HG03196 (cell line): Measurements from ENCODE around the gene GAS2.
A peak's percentile ranks its signal among the peaks of the same experiment; 100 is the strongest.
"Not testable (repeated sequence)": the region's sequence is repeated elsewhere in the genome, so short reads cannot be mapped to it uniquely, and the experiment has no call there.

Source experiments
- ATAC-seq: cut with Tn5 transposase; IDR thresholded peaks from one replicate; pipeline ENCODE4 v1.9.1; 2021; ENCODE audit not compliant: unreplicated experiment

GAS2 gene

GRCh38 chr11:22666325-22666687 lies at the start of gene GAS2:
Gene GAS2 (plus strand): TSS chr11:22666611. CDS start chr11:22674870, 8,259 bp downstream.
- ATAC-seq, result no peak

- ATAC-seq, result no peak
Measured at GRCh38 chr11:22617868-22618267, 48.5 kb upstream of the GAS2 start.

GRCh38 chr11:22624742-22625447 lies 41.5 kb upstream of the GAS2 start:
- peak; percentile 44 for ATAC-seq

GRCh38 chr11:22625448-22626287 lies 40.7 kb upstream of the GAS2 start, which contains the start of gene FANCF:
Gene FANCF (minus strand): TSS chr11:22625823. CDS start chr11:22625810, 13 bp downstream.
- ATAC-seq, result peak; percentile 98

- ATAC-seq, result no peak
Measured at GRCh38 chr11:22626573-22627239, 39.7 kb upstream of the GAS2 start.

- ATAC-seq, result no peak
Measured at GRCh38 chr11:22627421-22627820, 39.0 kb upstream of the GAS2 start.

- no peak for ATAC-seq
Measured at GRCh38 chr11:22633354-22633902, 33.0 kb upstream of the GAS2 start.

- ATAC-seq, result no peak
Measured at GRCh38 chr11:22634897-22635629, 31.3 kb upstream of the GAS2 start.

- ATAC-seq, result no peak
Measured at GRCh38 chr11:22635689-22636088, 30.7 kb upstream of the GAS2 start.

GRCh38 chr11:22640862-22641261 lies 25.5 kb upstream of the GAS2 start:
- no peak for ATAC-seq

- no peak for ATAC-seq
Measured at GRCh38 chr11:22641559-22641958, 24.9 kb upstream of the GAS2 start.

- ATAC-seq, result not testable (repeated sequence)
Measured at GRCh38 chr11:22652346-22652745, 14.1 kb upstream of the GAS2 start.

GRCh38 chr11:22656130-22656529 lies 10.3 kb upstream of the GAS2 start:
- no peak for ATAC-seq

- ATAC-seq, result peak; percentile 99
Measured at GRCh38 chr11:22657101-22657694, 9.2 kb upstream of the GAS2 start.

GRCh38 chr11:22659783-22660182 lies 6.6 kb upstream of the GAS2 start:
- ATAC-seq, result no peak

GRCh38 chr11:22666688-22667439 lies 453 bp downstream of the GAS2 start:
- ATAC-seq, result no peak

GRCh38 chr11:22668005-22668796 lies 1.8 kb downstream of the GAS2 start:
- ATAC-seq, result no peak

GRCh38 chr11:22669368-22669767 lies 3.0 kb downstream of the GAS2 start:
- ATAC-seq, result no peak

- ATAC-seq, result no peak
Measured at GRCh38 chr11:22670830-22671229, 4.4 kb downstream of the GAS2 start.
